Measurements from ENCODE around the gene CGNL1. TPM values are rescaled to one million over a fixed set of nuclear protein-coding genes. Genes with fewer than 3 reads are reported as not detected.

Gene CGNL1
- total and polyA plus RNA-seq, 7 donors = 0.18 to 2.2 (median 0.37) TPM

- DNase-seq = no peak
- no peak overlapping the region for H3K27ac ChIP-seq
- no peaks in the 10 kb centered on the region for H3K27me3 ChIP-seq (ENCODE audit: insufficient read depth in 3 of 3, low read length in 2 of 3)
- intact Hi-C loops (cut with DNase I) = no loop called here
- 83 to 86% (median 83%) methylated on average over 9 of the region's 9 CpGs for WGBS, 3 donors
- ATAC-seq = no peak
- no peak for TF ChIP-seq CTCF (IDR thresholded peaks at IDR 0.05)
- no peaks in the 10 kb centered on the region for H3K9me3 ChIP-seq
- no peak overlapping the region for H3K4me3 ChIP-seq
- H3K36me3 ChIP-seq (ENCODE audit: insufficient read depth in 1 of 2, low read depth in 1 of 2) = no peaks in the 10 kb centered on the region
- H3K4me1 ChIP-seq = no peaks in the 10 kb centered on the region
Measured at GRCh38 chr15:57477736-57478522, 101.6 kb downstream of the CGNL1 start.

GRCh38 chr15:57479005-57479404 lies 102.7 kb downstream of the CGNL1 start:
- H3K4me1 ChIP-seq = no peaks in the 10 kb centered on the region
- DNase-seq (no peak), ATAC-seq (no peak)
- no peaks in the 10 kb centered on the region for H3K9me3 ChIP-seq
- WGBS, 3 donors = 90 to 92% (median 91%) methylated on average over 1 of the region's 1 CpG
- intact Hi-C loops (cut with DNase I) = no loop called here
- no peaks in the 10 kb centered on the region for H3K36me3 ChIP-seq (ENCODE audit: insufficient read depth in 1 of 2, low read depth in 1 of 2)
- H3K27ac ChIP-seq = no peak overlapping the region
- no peaks in the 10 kb centered on the region for H3K27me3 ChIP-seq (ENCODE audit: insufficient read depth in 3 of 3, low read length in 2 of 3)
- no peak for TF ChIP-seq CTCF (IDR thresholded peaks at IDR 0.05)
- H3K4me3 ChIP-seq = no peak overlapping the region

DNA sequence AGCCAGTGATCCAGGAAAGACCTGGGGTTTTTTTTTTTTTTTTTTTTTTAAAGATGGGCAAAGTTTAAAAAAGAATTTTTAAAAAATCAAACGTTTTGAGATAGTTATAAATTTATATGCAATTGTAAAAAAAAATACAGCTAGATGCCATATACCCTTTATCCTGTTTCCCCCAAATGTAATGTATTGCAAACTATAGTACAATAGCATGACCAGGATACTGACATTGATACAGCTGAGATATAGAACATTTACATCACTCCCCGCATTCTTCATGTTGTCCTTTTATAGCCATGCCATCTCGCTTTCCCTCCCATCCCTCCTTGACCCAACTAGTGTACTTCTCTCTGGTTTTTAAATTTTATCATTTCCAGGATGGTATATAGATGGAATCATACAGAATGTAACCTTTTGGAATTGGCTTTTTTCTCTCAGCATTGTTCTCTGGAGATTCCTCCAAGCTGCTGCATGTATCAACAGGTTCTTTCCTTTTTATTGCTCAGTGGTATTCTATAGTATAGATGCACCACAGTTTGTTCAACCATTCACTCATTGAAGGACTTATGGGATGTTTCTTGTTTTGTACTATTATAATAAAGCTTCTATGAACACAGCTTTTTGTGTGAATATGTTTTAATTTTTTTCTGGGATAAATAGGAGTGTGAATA lies 104.9 kb downstream of the CGNL1 start:
- no peak overlapping the region for H3K27ac ChIP-seq
- no peaks in the 10 kb centered on the region for H3K27me3 ChIP-seq (ENCODE audit: insufficient read depth in 3 of 3, low read length in 2 of 3)
- WGBS, 3 donors = 76 to 81% (median 79%) methylated on average over 3 of the region's 3 CpGs
- no peak for ATAC-seq
- no peaks in the 10 kb centered on the region for H3K4me1 ChIP-seq
- intact Hi-C loops (cut with DNase I) = no loop called here
- H3K4me3 ChIP-seq = no peak overlapping the region
- DNase-seq = no peak
- H3K36me3 ChIP-seq (ENCODE audit: insufficient read depth in 1 of 2, low read depth in 1 of 2) = no peaks in the 10 kb centered on the region
- TF ChIP-seq CTCF (IDR thresholded peaks at IDR 0.05) = no peak
- no peaks in the 10 kb centered on the region for H3K9me3 ChIP-seq

- Histone ChIP-seq H3K36me3 (ENCODE audit: insufficient read depth in 1 of 2, low read depth in 1 of 2) (no peaks in the 10 kb centered on the region), H3K4me1 (no peaks in the 10 kb centered on the region), H3K4me3 (no peak overlapping the region), H3K27me3 (ENCODE audit: insufficient read depth in 3 of 3, low read length in 2 of 3) (no peaks in the 10 kb centered on the region), H3K9me3 (no peaks in the 10 kb centered on the region), H3K27ac (no peak overlapping the region)
- DNase-seq = peak in 1 of 2 donors; percentile 30
- TF ChIP-seq CTCF (IDR thresholded peaks at IDR 0.05) = no peak
- ATAC-seq = peak in 3 of 4 donors; percentile 30 to 65 (median 58)
- intact Hi-C loops (cut with DNase I) = no loop called here
- 8 to 23% (median 19%) methylated on average over 2 of the region's 2 CpGs for WGBS, 3 donors
Measured at GRCh38 chr15:57485869-57486268, 109.6 kb downstream of the CGNL1 start.
